Ovary (tissue), 9 donors: Measurements from ENCODE around the gene AIFM3. TPM values are rescaled to one million over a fixed set of nuclear protein-coding genes. Genes with fewer than 3 reads are reported as not detected.
"Not testable (repeated sequence)": the region's sequence is repeated elsewhere in the genome, so short reads cannot be mapped to it uniquely, and the experiment has no call there.

Experiments
- DNase-seq, 5 donors: peaks; one replicate each; pipeline ENCODE4 v3.0.0-alpha.2; 2019 to 2020
- H3K27ac ChIP-seq, 2 donors: fragments of 200-600 bp; one replicate each; pipeline versions ENCODE4 v1.5.1 to v1.8.0; 2019 to 2022
- H3K27me3 ChIP-seq: fragments of 200-600 bp; one replicate; pipeline ENCODE4 v1.8.0; 2022
- H3K36me3 ChIP-seq: fragments of 200-600 bp; sonication (generic); one replicate; pipeline ENCODE4 v1.5.1; 2019
- H3K4me1 ChIP-seq: one replicate; pipeline ENCODE4 v1.8.1; 2013; ENCODE audit warnings: mild to moderate bottlenecking, moderate library complexity; ENCODE audit not compliant: insufficient read depth
- H3K4me3 ChIP-seq: fragments of 200-600 bp; sonication (generic); one replicate; pipeline ENCODE4 v1.5.1; 2017
- H3K9me3 ChIP-seq, 2 donors: fragments of 200-600 bp in 1 of 2; sonication (generic) in 1 of 2; one replicate each; pipeline versions ENCODE4 v1.5.1 to v1.8.1; 2013 to 2019; ENCODE audit warnings: mild to moderate bottlenecking in 1 of 2, moderate library complexity in 1 of 2
- EP300 ChIP-seq: sonication (generic); formaldehyde crosslinking; IDR thresholded peaks from one replicate; pipeline ENCODE4 v1.6.1; 2017; ENCODE audit warnings: antibody characterized with exemption
- POLR2A ChIP-seq: fragments of 450-650 bp; IDR thresholded peaks from one replicate; pipeline ENCODE4 v1.6.1; 2017; ENCODE audit warnings: antibody characterized with exemption, mild to moderate bottlenecking, moderate library complexity
- WGBS, 3 donors: extraction: QIAGEN DNeasy Blood & Tissue Kit in 1 of 3; methylation state at CpG; one replicate each; pipeline versions ENCODE4 v1.1.5 to v1.1.7; 2013 to 2017; 5-methylcytosine and 5-hydroxymethylcytosine counted together
- intact Hi-C, 4 donors: fragments of 100-400 bp; cut with DNase I; formaldehyde crosslinking; loops; one replicate each; pipeline versions ENCODE4 v1.11.0 to v1.15.1; 2022 to 2023
- polyA plus RNA-seq, 2 donors: library from polyadenylated mRNA; stranded (reverse); fragments of 200-250 nt in 1 of 2; fragments of 350-450 nt in 1 of 2; fragmentation: Illumina TruSeq in 1 of 2; extraction: RNeasy Lipid Tissue Mini Kit (QIAGEN cat#74804) in 1 of 2; gene quantifications; one replicate each; pipeline ENCODE4 v1.2.3, GENCODE V29; 2013 to 2014
- total RNA-seq, 7 donors: library from RNA; depleted of rRNA in 2 of 7; stranded (reverse); fragments of >200 nt in 2 of 7; fragmentation: NEBNext Ultra II Directional in 3 of 7; extraction: Animal tissue kit (Norgen Biotek cat#: 25700) in 3 of 7; gene quantifications; one replicate each; pipeline versions ENCODE4 v1.1.0 to v1.2.4, GENCODE V29; 2016 to 2023
- TF ChIP-seq, protein P1 (sequence below), 3 donors: fragments of 450-650 bp in 2 of 3; fragments of 200-600 bp in 1 of 3; IDR thresholded peaks; one replicate each; pipeline versions ENCODE4 v1.5.1 to v1.8.0; 2016 to 2022; ENCODE audit warnings: antibody characterized with exemption in 3 of 3, mild to moderate bottlenecking in 1 of 3
- donor health status: DM: no; HTN: no; CAD: no; lungs with moderate emphysema.
- donor health status: DM: no; HTN: no; CAD: no.
- donor health status: Bipolar disorder and iron deficiency.
- donor health status: DM: yes; HTN: yes; CAD: no.
- donor health status: DM: no; HTN: no; CAD: no.
- donor health status: DM: yes; HTN: yes; CAD: no.

The AIFM3 gene
- total and polyA plus RNA-seq, 9 donors = 0.43 to 2.7 (median 1.1) TPM; not detected in 1

DNA sequence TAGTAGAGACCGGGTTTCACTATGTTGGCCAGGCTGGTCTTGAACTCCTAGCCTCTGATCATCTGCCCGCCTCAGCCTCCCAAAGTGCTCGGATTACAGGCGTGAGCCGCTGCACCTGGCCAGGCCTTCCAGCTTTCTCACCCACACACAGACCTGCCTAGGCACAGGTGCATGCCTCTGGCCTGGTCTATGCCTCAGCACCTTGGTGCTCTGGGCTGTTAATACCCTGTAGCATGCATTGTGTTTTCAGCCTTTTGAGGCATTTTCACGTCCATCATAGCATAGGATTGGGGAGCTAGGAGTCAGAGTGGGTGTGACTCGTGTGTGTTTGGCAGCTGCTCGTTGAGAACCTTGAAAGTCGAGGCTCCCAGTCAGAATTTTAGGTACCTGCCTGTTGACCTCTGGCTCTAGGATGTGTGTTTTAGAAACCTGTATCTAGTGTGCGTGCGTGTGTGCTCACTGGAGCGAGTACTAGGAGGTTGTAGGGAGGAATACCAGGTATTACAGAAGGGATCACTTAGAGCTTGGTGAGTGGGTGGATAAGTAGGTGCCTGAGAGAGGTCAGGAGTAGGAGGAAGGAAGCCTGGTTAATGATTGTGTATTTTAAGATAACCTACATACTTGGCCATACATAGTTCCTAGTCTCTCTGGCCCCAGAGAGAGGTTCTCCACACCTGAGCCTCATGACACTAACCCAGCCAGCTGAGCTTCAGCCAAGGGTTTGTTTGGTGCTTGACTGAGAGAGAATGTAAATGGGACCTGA, 29.8 kb upstream of the AIFM3 start:
- Histone ChIP-seq H3K4me3 (no peak overlapping the region), H3K4me1 (peaks cover 19% of the 10 kb centered on the region), H3K36me3 (no peaks in the 10 kb centered on the region), H3K9me3 (no peaks in the 10 kb centered on the region), H3K27ac (no peak overlapping the region), H3K27me3 (no peaks in the 10 kb centered on the region)
- no peak for DNase-seq
- WGBS, 3 donors = 54 to 68% (median 67%) methylated on average over 12 of the region's 12 CpGs
- intact Hi-C loops = no loop called here
- TF ChIP-seq EP300 (no peak), POLR2A (no peak)
- TF ChIP-seq, protein P1, sequence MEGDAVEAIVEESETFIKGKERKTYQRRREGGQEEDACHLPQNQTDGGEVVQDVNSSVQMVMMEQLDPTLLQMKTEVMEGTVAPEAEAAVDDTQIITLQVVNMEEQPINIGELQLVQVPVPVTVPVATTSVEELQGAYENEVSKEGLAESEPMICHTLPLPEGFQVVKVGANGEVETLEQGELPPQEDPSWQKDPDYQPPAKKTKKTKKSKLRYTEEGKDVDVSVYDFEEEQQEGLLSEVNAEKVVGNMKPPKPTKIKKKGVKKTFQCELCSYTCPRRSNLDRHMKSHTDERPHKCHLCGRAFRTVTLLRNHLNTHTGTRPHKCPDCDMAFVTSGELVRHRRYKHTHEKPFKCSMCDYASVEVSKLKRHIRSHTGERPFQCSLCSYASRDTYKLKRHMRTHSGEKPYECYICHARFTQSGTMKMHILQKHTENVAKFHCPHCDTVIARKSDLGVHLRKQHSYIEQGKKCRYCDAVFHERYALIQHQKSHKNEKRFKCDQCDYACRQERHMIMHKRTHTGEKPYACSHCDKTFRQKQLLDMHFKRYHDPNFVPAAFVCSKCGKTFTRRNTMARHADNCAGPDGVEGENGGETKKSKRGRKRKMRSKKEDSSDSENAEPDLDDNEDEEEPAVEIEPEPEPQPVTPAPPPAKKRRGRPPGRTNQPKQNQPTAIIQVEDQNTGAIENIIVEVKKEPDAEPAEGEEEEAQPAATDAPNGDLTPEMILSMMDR (IDR thresholded peaks at IDR 0.05) = no peak

DNA sequence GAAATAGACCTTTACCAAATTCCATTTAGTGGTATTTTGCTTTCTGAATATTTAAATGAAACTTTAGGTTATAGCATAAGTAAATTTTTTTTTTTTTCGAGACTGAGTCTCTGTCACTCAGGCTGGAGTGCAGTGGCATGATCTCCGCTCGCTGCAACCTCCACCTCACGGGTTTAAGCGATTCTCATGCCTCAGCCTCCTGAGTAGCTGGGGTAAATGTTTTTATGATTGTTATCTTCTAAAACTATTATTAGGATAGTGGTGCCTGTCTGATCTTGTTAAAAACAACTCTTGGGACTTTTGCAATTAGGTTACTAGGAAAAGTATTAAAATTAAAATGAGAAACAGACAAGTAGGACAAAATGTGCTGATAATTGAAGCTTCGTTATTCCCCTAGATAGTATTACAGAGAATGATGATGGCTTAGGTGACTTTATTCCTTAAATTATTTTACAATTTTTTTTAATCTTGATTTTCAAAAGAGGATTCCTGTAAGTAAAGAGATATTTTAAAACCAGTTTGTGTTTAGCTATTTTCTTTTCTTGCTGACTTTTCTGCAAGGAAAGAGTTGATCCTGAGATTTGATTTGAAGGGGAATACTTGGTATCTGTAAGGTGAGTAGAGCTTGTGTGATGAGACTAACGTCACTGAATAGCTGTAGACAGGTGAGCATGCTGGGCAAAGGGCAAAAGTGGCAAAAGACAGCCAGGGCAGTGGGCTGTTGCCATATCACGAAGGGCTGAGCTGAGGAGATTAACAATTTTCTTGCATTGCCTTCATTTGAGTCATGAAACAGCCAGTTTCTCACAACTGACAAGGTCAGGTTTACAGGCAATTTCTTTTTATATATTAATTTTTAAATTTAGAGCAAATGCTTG, 29.0 kb upstream of the AIFM3 start:
- Histone ChIP-seq H3K4me1 (peaks cover 18% of the 10 kb centered on the region), H3K27me3 (no peaks in the 10 kb centered on the region), H3K36me3 (no peaks in the 10 kb centered on the region), H3K9me3 (no peaks in the 10 kb centered on the region), H3K27ac (no peak overlapping the region), H3K4me3 (no peak overlapping the region)
- 80 to 87% (median 81%) methylated on average over 8 of the region's 8 CpGs for WGBS, 3 donors
- DNase-seq = no peak
- TF ChIP-seq, protein P1 (IDR thresholded peaks at IDR 0.05) = no peak
- no peak for TF ChIP-seq POLR2A
- no peak for TF ChIP-seq EP300
- intact Hi-C loops = no loop called here

DNA sequence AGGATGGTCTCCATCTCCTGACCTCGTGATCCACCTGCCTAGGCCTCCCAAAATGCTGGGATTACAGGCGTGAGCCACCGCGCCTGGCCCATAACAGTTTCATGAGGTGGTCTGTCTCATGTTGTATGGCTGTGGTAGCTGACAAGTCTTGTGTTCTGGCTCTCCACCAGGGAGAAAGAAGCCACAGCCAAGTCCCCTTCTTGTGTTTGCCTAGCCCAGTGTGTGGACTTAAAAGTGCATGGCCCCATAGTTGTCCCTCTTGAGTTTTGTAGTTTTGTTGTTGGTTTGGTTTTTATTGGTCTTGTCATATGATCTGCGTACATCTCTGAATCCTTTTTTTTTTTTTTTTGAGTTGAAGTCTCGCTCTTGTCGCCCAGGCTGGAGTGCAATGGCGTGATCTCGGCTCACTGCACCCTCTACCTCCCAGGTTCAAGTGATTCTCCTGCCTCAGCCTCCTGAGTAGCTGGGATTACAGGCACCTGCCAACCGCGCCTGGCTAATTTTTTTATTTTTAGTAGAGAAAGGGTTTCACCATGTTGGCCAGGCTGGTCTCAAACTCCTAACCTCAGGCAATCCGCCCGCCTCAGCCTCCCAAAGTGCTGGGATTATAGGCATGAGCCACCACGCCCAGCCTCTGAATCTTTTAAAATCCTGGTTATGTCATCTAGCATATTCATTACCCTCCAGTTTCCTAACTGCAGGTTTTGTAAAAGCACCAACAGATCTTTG, 27.4 kb upstream of the AIFM3 start:
- H3K9me3 ChIP-seq, H3K4me3 ChIP-seq, H3K27ac ChIP-seq, H3K27me3 ChIP-seq, DNase-seq, H3K36me3 ChIP-seq, intact Hi-C loops: not testable (repeated sequence)
- 92 to 97% (median 96%) methylated on average over 14 of the region's 14 CpGs for WGBS, 3 donors
- H3K4me1 ChIP-seq = peaks cover 15% of the 10 kb centered on the region

DNA sequence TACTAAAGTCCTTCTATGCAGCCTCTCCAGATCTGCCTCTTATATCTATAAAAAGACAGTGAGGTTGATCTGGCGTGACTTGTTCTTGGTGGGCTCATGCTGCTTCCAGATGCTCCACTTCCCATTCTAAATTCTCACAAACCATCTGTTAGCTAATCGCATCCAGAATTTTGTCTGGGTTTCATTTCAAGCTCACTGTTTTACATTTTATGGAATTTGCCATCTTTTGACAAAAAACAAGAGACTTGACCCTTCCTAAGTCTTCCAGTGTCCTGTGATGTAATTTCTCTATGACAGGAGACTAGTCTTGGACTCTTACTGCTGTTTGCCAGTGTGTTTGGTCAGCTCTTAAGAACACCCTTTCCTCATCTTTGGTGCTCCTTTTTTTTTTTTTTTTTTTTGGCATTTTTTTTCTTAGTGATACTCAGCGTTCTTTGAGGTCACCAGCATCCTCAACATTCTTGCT, 26.8 kb upstream of the AIFM3 start:
- no peaks in the 10 kb centered on the region for H3K27me3 ChIP-seq
- DNase-seq = no peak
- H3K4me1 ChIP-seq = peaks cover 15% of the 10 kb centered on the region
- H3K9me3 ChIP-seq = no peaks in the 10 kb centered on the region
- intact Hi-C loops = no loop called here
- H3K4me3 ChIP-seq = no peak overlapping the region
- WGBS, 3 donors = 52 to 61% (median 58%) methylated on average over 3 of the region's 3 CpGs
- no peak for TF ChIP-seq POLR2A
- H3K36me3 ChIP-seq = no peaks in the 10 kb centered on the region
- no peak overlapping the region for H3K27ac ChIP-seq

DNA sequence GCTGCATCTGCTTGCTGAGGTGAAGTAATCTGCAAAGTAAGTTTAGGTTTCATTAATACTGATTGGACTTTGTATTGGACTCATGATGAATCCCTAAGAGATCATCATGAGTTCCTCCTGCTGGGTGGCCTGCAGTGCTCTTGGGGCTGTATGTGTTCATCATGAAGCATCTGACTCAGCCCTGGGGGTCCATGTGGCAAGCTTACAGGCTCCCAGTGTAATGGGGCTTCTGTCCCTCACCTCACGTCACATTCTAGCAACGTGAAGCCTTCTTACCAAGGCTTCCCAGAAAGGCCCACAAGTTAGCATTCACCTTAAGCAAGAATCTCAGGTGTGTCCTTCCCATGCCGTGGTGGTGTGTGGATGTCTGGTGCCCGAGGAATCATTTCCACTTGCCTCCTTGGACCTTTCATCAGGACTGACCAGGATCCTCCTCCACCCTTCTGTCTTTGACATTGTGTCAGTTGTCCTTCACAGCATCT, 26.1 kb upstream of the AIFM3 start:
- no peaks in the 10 kb centered on the region for H3K9me3 ChIP-seq
- no peaks in the 10 kb centered on the region for H3K36me3 ChIP-seq
- TF ChIP-seq, protein P1 (IDR thresholded peaks at IDR 0.05) = no peak
- TF ChIP-seq POLR2A (no peak), EP300 (no peak)
- intact Hi-C loops = no loop called here
- WGBS, 3 donors = 80 to 86% (median 86%) methylated on average over 4 of the region's 4 CpGs
- DNase-seq = no peak
- no peak overlapping the region for H3K4me3 ChIP-seq
- H3K27ac ChIP-seq = no peak overlapping the region
- peaks cover 10% of the 10 kb centered on the region for H3K4me1 ChIP-seq
- no peaks in the 10 kb centered on the region for H3K27me3 ChIP-seq

DNA sequence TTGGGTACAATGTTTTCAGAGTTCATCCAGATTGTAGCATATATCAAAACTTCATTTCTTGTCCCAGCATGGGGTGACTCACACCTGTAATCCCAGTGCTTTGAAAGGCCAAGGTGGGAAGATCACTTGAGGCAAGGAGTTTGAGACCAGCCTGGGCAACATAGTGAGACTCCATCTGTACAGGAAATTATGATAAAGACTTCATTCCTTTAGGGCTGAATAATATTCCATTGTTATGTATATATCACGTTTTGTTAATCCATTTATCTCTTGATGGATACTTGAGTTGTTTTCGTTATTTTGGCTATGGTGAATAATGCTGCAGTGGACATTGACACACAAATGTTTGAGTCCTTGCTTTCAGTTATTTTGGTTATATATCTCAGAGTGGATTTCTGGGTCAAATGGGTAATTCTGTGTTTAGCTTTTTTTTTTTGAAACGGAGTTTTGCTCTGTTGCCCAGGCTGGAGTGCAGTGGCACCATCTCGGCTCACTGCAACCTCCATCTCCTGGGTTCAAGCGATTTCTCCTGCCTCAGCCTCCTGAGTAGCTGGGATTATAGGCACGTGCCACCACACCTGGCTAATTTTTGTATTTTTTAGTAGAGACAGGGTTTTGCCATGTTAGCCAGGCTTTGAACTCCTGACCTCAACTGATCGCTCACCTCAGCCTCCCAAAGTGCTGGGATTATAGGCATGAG, 24.7 kb upstream of the AIFM3 start:
- H3K27me3 ChIP-seq, H3K9me3 ChIP-seq, H3K27ac ChIP-seq, intact Hi-C loops, H3K36me3 ChIP-seq, H3K4me1 ChIP-seq, DNase-seq, H3K4me3 ChIP-seq: not testable (repeated sequence)
- WGBS, 3 donors = 83 to 91% (median 89%) methylated on average over 7 of the region's 7 CpGs
